GM12873 (cell line): ENCODE results near the gene FPGS.

Experiments used
- TF ChIP-seq, protein P1 (sequence below): IDR thresholded peaks from 2 replicates; pipeline ENCODE4 v1.5.1; 2012; ENCODE audit warnings: low read depth, mild to moderate bottlenecking, moderate library complexity, low read length, control low read depth; ENCODE audit not compliant: insufficient read depth; ENCODE audit errors: missing control alignments

FPGS gene, protein sequence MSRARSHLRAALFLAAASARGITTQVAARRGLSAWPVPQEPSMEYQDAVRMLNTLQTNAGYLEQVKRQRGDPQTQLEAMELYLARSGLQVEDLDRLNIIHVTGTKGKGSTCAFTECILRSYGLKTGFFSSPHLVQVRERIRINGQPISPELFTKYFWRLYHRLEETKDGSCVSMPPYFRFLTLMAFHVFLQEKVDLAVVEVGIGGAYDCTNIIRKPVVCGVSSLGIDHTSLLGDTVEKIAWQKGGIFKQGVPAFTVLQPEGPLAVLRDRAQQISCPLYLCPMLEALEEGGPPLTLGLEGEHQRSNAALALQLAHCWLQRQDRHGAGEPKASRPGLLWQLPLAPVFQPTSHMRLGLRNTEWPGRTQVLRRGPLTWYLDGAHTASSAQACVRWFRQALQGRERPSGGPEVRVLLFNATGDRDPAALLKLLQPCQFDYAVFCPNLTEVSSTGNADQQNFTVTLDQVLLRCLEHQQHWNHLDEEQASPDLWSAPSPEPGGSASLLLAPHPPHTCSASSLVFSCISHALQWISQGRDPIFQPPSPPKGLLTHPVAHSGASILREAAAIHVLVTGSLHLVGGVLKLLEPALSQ

DNA sequence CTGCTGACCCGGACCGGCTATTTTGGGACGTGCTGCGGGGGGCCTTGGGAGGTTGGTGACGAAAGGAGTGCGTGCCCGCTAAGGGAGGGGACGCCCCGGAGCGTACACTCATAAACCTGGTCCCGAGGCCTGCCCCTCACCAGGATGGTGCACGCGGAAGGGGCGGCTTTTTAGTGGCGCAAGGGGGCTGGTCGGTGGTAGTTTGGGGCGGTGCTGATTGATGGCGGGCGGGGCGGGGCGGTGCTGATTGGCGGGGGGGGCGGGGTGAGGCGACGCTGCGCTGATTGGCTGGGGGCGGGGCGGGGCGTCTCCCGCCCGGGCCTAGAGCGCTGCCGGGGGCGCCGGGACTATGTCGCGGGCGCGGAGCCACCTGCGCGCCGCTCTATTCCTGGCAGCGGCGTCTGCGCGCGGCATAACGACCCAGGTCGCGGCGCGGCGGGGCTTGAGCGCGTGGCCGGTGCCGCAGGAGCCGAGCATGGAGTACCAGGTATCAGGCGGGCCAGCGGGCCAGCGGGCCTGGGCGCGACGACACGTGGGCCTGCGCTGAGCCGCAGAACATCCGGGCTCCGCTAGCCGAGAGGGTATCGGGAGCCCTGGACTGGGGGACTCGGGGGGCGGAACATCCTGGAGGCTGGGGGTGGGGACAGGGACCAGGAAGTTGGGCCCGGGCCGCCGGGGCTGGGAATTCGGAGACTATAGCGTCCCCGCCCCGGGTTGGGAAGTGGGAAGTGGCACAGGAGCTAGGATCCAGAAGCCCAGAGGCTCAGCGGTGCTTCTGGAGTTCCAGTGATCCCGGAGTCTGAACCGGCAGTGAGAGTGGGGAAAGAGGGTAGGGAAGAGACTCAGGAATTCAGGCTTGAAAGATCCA is at the start of gene FPGS:
TSS of gene FPGS (plus strand) at position 307 of the 868 bp plus-strand sequence. CDS start at position 350, 43 bp downstream.
- TF ChIP-seq, protein P1, sequence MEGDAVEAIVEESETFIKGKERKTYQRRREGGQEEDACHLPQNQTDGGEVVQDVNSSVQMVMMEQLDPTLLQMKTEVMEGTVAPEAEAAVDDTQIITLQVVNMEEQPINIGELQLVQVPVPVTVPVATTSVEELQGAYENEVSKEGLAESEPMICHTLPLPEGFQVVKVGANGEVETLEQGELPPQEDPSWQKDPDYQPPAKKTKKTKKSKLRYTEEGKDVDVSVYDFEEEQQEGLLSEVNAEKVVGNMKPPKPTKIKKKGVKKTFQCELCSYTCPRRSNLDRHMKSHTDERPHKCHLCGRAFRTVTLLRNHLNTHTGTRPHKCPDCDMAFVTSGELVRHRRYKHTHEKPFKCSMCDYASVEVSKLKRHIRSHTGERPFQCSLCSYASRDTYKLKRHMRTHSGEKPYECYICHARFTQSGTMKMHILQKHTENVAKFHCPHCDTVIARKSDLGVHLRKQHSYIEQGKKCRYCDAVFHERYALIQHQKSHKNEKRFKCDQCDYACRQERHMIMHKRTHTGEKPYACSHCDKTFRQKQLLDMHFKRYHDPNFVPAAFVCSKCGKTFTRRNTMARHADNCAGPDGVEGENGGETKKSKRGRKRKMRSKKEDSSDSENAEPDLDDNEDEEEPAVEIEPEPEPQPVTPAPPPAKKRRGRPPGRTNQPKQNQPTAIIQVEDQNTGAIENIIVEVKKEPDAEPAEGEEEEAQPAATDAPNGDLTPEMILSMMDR, result no peak

DNA sequence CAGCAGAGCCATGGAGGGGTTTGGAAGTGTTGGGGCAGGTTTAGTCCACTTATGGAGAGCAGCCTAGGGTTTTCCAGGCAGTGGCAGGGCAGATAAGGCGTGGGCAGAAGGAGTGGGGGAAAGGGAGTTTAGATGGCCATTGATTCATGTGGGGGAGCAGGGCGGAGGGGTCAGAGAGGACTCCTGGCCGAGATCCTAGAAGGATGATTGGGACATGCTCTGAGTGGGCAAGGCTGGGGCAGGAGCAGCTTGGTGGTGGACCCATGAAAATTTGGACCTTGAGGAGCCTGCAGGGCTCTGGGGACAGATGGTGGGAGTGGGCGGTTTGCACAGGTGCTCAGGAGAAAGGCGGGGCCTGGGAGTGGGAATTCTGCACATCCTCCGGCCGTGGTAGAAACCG is 49.5 kb upstream of the FPGS start:
- TF ChIP-seq, protein P1, result no peak

DNA sequence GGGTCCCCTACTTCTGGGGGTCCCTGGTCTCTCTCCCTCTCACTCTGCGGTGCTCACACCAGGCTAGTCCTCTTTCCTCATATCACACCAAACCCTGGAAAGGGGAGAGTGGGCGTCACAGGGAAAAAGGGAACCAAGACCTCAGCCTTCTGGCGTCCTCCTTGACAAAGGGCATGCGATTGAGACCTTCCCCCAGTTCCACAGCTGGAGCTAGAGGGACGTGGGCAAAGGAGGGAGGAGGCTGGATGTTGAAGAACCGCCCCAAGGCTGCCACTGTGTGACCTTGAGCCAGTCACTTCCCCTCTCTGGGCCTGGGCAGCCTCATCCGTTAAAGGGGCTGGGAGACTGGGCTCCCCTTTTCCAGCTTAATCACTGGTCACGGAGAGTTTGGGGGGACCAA is 49.1 kb upstream of the FPGS start:
- TF ChIP-seq, protein P1, result no peak

DNA sequence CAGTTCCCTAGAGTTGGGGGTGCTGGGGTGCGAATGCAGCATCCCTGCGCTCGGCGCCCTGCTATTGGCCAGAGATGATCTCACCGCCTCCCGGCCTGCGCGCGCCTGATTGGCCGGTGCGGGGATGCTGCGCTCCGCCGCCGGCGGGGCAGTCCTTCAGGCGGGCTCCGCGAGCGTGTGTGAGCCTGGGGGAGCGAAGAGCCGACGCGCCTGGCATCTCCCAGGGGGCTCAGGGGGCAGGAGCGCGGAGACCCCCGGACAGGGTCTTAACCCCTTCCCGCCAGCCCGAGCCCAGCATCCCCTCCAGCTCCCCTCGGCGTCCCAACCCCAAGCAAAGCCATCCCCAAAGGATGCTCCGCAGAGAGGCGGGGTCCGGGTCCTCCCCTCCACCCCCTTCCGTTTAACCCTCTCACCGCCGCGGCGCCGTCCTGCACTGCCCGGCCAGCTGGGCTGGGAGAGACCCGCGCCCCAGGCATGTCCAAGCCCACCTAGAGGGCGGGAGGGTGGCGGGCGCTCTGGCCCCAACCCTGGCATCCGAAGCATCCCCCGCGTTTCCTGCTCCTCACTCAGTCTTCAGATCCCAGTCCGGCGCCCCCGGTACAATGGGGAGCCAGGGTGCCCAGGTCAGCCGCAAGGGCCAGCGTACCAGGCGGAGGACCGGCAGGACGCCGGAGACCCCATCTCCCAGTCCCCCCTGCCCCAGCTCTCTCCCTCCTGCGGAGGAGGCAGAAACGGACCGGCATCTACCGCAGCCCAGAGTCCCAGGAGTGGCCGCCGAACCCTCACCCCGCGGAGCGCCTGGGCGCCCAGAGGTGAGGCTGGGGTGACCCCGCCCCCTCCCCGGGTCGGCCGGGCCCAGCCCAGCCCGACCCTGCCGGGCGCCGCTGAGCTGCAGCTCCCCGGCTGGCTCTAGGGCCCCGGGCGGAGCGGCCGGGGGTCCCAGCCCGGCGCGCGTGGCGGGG is 48.3 kb upstream of the FPGS start:
- TF ChIP-seq, protein P1, result no peak

DNA sequence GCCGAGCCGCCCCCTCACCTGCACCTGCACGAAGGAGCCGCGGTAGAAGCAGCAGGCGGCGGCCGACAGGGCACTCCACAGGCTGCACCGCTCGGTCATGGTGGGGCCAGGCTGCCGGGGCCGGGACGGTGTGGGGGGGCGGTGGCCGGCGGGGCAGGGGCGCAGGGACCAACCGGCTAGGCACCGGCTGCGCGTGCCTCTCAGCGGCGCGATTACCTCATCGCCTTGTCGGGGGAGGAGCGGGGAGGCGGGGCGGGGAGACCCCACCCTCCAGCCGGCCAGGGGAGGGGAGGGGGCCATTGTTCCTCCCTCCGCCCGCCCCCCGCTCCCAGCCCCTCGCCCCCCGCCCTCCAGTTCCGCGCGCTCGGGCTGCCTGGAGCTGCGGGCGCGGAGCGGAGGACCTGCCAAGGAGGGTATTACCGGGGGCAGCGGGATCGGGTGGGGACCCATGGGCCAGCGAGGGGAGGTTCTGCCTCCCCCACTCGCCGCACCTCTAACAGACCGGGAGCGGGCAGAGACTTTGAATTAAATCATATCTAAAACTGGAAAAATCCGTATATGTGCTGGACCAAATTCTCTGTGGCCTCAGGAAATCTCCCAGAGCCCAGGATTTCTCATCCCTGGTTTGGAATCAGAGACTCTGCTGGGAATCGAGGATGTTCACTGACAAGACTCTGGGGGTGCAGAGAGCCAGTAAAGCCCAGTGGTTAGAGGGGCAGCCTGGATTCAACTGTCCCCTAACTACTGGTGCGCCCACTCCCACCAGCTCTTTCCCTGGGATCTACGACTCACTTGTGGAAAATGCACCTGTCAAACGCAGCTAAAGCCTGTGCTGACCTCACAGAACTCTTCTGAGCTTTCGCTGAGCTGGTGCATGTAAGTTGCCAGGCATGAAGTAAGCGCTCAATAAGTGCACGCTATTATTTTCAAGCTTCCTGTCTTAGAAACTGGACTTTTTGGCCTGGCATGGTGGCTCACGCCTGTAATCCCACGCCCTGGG is 47.3 kb upstream of the FPGS start:
- TF ChIP-seq, protein P1, result no peak

DNA sequence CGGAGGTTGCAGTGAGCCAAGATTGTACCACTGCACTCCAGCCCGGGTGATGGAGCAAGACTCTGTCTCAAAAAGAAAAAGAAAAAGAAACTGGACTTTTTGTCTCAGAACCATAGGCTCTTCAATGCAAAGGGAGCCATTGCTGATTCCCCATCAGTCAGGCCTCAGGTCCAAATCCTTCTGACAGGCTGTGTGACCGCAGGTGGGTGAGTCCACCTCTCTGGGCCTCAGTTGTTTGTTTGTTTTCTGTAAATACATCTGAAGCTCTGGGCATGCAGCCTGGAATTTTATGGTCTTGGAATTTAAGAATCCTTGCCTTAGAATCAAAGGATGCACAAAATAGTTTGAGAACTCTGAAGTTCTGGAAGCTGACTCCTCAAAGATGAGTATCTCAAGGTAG is 46.4 kb upstream of the FPGS start:
- TF ChIP-seq, protein P1, result no peak
